ENCODE results near the gene NELFE.
"Not testable (repeated sequence)": the region's sequence is repeated elsewhere in the genome, so short reads cannot be mapped to it uniquely, and the experiment has no call there.

NELFE gene, protein sequence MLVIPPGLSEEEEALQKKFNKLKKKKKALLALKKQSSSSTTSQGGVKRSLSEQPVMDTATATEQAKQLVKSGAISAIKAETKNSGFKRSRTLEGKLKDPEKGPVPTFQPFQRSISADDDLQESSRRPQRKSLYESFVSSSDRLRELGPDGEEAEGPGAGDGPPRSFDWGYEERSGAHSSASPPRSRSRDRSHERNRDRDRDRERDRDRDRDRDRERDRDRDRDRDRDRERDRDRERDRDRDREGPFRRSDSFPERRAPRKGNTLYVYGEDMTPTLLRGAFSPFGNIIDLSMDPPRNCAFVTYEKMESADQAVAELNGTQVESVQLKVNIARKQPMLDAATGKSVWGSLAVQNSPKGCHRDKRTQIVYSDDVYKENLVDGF

DNA sequence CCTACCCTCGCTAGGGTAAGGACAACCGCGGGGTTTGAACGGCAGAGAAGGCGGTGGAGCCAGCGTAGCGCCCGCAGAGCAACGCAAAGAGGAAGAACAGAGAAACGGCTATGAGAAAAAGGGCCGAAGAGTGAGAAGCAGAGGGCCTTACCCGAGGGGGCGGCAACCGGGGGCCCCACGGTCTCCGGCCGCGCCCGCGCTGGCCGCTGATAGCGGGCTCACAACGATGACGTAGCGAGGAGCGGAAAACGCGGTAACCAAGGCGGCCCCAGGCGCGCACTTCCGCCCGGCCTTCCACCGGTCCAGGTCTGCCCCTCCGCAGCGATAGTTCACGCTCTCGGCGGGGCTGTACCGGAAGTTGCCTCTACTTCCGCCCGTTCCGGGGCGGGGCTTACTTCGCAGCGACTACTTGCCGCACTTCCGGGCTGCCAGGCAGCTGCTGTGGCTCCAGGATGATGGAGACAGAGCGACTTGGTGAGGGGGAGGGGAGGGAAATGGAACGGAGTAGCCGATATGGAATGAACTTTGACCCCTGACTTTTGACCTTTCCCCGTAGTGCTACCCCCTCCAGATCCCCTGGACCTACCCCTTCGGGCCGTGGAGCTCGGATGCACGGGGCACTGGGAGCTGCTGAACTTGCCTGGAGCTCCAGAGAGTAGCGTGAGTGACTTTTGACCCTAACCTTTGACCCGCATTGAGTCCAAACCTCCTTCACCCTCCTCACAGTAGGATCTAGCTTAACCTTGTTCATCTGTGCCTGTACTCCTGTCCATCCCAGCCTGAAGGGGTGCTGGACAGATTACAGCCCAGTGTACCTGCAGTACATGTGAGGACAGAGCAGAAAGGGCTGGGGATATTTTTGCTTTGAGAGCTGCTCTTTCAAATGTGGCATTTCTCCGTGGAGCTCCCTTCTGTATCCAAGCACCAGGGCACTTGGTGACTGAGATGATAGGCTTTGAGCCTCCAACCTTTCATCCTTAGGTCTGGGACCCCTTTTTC lies at the start of gene NELFE, which contains the start of gene SKIC2:
TSS of gene NELFE (minus strand) at position 231 of the 999 bp plus-strand sequence. CDS start 525 bp downstream, outside the sequence.
TSS of gene SKIC2 (plus strand) at position 435 of the 999 bp plus-strand sequence. CDS start at position 453, 18 bp downstream.
- peak; percentile 96 for DNase-seq (ENCODE audit: low read depth, low spot score)

DNA sequence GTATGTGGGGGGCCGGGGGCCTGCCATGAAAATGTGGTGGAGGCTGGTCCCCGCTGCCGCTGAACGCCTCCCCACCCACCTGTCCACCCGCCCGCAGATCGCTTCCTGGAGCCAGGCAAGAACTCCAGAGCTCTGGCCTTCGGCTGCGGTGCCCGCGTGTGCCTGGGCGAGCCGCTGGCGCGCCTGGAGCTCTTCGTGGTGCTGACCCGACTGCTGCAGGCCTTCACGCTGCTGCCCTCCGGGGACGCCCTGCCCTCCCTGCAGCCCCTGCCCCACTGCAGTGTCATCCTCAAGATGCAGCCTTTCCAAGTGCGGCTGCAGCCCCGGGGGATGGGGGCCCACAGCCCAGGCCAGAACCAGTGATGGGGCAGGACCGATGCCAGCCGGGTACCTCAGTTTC lies 49.3 kb upstream of the NELFE start:
- DNase-seq (ENCODE audit: low read depth, low spot score) = not testable (repeated sequence)

DNA sequence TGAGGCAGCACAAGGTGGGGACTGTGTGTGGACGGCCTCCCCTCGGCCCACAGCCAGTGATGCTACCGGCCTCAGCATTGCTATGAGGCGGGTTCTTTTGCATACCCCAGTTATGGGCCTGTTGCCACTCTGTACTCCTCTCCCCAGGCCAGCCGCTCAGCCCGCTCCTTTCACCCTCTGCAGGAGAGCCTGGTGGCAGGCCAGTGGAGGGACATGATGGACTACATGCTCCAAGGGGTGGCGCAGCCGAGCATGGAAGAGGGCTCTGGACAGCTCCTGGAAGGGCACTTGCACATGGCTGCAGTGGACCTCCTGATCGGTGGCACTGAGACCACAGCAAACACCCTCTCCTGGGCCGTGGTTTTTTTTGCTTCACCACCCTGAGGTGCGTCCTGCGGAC lies 48.3 kb upstream of the NELFE start:
- not testable (repeated sequence) for DNase-seq (ENCODE audit: low read depth, low spot score)

DNA sequence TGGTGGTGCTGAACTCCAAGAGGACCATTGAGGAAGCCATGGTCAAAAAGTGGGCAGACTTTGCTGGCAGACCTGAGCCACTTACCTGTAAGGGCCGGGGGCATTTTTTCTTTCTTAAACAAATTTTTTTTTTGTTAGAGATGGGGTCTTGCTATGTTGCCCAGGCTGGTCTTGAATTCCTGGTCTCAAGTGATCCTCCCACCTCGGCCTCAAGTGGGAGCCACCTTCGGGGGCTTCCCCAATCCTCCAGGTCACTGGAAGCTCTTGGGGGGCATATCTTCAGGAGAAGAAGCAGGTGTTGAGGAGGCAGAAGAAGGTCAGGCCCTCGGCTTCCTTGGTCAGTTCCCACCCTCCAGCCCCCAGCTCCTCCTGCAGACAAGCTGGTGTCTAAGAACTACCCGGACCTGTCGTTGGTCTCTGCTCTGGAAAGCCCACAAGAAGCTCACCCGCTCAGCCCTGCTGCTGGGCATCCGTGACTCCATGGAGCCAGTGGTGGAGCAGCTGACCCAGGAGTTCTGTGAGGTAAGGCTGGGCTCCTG lies 47.3 kb upstream of the NELFE start:
- DNase-seq (ENCODE audit: low read depth, low spot score) = not testable (repeated sequence)

DNA sequence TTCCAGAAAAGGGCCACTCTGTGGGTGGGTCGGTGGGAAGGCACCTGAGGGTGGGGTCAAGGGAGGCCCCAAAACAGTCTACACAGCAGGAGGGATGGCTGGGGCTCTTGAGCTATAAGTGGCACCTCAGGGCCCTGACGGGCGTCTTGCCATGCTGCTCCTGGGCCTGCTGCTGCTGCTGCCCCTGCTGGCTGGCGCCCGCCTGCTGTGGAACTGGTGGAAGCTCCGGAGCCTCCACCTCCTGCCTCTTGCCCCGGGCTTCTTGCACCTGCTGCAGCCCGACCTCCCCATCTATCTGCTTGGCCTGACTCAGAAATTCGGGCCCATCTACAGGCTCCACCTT lies 46.7 kb upstream of the NELFE start:
- DNase-seq (ENCODE audit: low read depth, low spot score) = not testable (repeated sequence)

DNA sequence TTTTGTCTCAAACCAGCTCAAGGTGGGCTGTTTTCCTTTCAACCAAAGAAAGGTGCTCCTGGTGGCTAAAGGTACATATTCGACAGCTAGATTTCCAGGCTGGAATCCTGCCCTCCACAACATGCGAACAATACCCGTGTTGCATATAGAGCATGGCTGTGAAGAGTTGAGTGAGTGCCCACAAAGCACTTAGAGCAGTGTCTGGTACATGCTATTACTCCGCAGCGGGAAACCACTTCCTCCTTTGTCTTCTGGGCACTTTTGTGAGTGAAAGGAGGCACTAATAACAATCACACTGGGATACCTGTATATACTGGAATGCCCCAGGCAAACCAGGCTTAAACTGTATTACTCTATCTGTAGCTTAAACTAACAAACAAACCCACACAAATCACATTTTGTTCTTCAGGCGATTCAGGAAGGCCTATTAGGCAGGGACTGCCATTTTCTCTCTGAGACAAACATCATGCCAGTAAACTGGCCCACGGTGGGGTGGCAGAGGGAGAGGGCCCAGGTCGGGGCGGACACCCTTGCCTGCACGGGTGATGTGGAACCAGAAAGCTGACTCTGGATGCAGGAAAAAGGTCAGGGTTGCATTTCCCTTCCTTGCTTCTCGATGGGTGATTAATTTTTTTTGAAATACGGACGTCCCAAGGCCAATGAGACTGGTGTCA lies 46.2 kb upstream of the NELFE start:
- not testable (repeated sequence) for DNase-seq (ENCODE audit: low read depth, low spot score)

DNA sequence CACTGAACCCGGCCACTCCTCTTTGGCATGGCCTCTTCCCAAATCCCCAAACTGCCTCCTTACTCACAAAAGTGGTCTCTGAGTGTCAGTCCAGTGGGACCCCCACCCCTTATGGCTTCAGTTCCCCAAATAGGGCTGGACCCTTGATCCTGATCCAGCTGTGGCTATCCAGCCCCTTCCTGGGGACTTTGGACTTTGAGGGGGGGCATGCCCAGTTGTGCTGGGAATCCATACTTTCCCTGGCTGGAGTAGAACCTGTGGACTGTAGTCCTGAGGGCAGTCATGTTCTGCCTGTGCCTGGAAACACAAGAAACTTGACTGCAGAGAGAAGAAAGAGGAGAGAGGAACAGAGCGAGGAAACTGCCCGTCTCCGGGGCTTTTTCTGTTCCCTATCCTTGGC lies 45.6 kb upstream of the NELFE start:
- DNase-seq (ENCODE audit: low read depth, low spot score) = not testable (repeated sequence)

DNA sequence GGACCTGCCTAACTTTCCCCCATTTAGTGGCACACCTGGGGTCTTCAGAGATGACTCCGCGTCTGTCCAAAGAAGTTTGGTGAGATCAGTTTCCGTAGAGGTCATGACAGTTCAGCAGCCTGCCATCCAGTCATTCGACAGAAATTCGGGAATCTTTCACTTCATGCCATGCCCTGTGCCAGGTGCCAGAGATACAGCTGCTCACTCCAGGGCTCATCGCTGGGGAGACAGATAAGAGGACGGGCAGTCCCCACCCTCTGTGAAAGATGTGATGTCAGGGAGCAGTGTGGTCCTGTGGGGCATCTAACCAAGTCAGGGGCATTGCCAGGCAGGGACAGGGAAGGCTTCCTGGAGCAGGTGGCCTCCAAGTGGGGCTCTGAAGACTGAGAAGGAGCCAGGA lies 44.5 kb upstream of the NELFE start:
- DNase-seq (ENCODE audit: low read depth, low spot score) = not testable (repeated sequence)

DNA sequence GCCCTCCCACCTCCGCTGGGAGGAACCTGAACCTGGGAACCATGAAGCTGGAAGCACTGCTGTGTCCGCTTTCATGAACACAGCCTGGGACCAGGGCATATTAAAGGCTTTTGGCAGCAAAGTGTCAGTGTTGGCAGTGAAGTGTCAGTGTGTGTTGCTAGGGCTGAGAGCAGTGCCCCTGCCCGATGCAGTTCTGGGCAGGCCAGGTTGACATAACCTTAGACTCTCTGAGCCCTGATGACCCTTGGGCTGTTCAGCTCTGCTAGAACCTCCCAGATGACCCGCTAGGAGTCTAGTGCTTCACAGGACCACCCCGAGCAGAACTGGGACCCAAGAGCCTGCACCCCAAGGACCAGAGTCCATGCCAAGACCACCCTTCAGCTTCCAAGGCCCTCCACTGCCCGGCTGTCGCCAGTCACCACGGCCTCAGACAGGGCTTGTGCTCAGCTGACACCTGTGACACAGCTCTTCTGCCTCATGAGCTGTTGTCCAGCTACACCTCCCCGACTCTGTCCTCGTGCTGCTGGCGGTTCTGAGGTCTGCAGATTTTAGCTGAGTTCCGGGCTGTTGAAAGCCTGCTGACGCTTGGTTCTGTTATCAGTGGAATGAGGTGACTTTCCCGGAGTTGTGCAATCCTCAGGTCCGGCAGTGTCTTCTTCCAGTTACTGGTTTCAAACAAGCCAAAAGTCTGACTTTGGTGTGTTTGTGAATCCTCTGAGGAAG lies 43.9 kb upstream of the NELFE start:
- not testable (repeated sequence) for DNase-seq (ENCODE audit: low read depth, low spot score)

DNA sequence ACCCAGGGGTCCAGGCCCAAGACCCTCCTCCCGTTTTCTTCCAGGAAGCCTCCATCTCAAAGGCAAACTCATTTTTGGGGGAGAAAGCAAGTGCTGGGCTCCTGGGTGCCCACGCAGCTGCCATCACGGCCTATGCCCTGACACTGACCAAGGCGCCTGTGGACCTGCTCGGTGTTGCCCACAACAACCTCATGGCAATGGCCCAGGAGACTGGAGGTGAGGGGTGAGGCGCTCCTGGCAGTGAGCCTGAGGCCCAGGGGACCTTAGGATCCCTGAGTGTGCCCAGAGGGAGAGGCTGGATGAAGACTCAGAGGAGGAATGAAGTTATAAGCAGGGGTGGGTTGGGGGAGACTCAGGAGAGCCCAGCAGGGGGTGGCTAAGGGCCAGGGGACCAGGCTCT lies 37.6 kb upstream of the NELFE start:
- DNase-seq (ENCODE audit: low read depth, low spot score) = not testable (repeated sequence)

DNA sequence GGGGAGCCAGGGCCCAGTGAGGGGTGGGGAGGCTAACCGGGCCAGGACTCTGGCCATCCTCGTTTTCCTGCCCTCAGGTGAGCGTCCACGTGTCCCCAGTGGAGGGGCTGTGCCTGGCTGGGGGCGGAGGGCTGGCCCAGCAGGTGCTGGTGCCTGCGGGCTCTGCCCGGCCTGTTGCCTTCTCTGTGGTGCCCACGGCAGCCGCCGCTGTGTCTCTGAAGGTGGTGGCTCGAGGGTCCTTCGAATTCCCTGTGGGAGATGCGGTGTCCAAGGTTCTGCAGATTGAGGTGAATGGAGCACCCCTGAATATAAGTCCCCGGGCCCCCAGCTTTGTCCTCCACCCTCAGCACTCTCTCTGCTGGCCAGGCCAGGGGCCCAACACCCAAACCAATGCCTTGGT lies 35.6 kb upstream of the NELFE start:
- DNase-seq (ENCODE audit: low read depth, low spot score) = not testable (repeated sequence)

DNA sequence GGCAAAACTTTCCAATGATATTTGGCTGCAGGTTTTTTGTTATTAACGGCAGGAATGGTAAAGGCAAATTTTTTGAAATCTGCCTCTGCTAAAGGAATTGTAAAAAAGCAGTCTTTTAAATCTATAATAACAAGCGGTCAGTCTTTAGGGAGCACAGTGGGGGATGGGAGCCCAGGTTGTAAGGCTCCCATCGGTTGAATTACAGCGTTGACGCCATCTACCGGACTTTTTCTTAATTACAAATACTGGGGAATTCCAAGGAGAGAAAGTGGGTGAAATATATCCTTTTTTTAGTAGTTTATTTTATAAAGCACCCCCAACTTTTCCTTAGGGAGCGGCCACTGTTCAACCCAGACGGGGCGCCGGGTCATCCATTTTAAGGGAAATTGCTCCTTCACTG lies 30.6 kb upstream of the NELFE start:
- DNase-seq (ENCODE audit: low read depth, low spot score) = not testable (repeated sequence)

DNA sequence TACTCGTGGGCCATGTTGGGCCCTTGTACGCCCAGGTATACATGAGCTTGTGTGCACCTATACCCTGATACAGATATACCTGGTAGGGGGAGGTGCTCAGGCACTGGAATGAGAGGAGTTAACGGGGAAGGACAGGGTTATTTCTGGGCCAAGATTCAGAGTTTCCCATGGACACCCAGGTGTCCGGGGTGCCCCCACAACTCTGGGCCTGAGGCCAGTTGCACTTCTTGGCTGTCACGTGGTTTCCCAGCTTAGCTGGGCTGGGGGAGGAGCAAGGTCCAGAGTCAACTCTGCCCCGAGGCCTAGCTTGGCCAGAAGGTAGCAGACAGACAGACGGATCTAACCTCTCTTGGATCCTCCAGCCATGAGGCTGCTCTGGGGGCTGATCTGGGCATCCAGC lies 23.0 kb upstream of the NELFE start, which contains the start of gene C4A:
TSS of gene C4A (plus strand) at position 314 of the 400 bp plus-strand sequence. CDS start at position 365, 51 bp downstream.
- not testable (repeated sequence) for DNase-seq (ENCODE audit: low read depth, low spot score)

DNA sequence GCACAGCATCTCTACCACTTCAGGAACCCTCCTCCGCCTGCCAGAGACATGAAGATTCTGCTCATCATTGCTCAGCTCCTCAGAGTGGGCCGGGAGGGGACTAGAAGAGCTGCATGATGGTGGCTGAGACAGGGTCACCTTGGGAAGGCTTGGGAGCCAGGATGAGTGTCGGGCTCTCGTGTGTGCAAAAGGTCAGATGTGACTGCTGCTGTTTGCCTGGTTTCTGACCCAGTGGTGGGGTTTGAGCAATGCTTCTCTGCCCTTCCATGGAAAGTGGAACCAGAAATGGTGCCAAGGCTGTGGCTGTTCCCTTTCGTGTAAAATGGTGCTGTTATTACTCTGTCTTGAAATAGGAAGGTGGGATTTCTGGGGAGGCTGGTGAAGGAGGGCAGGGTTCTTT lies 22.2 kb upstream of the NELFE start:
- not testable (repeated sequence) for DNase-seq (ENCODE audit: low read depth, low spot score)

DNA sequence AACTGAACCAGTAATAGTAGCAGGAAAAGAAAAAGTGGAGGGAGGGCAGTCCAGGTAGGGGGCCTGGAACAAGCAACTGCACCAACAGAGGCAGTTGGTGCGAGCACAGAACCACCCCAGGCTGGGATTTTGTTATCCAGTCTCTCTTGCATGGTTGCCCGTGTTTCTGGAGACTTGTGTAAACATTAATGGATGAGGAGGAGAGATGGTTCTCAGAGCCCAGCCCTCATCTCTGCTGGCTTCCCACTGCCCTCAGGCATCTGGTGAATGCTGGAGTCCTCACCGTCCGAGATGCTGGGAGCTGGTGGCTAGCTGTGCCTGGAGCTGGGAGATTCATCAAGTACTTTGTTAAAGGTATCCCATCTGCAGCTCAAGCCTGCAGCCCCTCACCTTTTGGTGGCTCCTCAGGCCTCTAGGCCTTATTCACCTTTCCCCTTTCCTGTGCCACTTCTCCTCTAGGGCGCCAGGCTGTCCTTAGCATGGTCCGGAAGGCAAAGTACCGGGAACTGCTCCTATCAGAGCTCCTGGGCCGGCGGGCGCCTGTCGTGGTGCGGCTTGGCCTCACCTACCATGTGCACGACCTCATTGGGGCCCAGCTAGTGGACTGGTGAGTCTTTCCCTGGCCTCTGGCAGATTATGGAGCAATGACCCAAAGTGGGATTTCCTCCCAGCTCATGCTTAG lies 21.6 kb upstream of the NELFE start:
- DNase-seq (ENCODE audit: low read depth, low spot score) = not testable (repeated sequence)

DNA sequence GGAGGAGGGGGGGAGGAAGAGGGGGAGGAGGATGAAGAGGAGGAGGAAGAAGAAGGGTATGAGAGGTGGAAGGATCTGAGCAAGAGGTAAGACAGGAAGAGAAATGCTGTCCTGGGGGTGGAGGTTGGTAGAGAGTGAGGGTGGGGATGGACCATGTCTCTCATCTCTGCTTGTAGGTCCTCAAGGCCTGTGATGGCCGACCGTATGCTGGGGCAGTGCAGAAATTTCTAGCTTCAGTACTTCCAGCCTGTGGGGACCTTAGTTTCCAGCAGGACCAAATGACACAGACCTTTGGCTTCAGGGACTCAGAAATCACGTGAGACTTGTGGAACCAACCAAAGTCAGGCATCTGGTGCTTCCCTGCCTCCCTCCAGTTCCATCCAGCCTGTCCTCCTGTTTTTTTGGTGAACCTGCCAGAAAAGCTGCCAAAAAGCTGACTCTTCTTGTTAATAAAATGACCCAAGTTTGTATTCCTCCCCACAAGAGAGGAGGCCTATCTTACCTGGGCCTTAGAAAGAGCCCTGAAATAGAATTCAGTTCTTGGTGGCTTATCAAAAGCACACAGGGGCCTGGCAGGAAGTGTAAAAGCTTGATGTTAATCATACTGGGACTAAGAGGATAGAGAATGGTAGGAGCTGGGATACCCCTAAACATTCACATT lies 20.6 kb upstream of the NELFE start:
- no peak for DNase-seq (ENCODE audit: low read depth, low spot score)

DNA sequence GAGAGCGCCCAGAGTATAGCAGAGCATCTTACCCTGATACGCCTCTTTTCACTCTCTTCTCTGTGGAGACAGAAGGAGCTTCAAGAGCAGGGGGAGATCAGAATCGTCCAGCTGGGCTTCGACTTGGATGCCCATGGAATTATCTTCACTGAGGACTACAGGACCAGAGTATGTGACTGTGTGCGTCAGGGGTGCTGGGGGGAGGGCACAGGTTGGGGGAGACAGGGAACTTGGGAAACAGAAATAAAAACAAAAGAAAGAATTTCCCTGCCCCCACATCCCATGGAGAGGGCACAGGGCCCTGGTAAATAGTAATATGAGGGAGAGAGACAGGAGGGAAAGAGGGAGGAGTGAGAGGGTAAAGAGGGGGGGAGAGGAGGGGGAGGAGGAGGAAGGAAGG lies 20.1 kb upstream of the NELFE start:
- DNase-seq (ENCODE audit: low read depth, low spot score) = no peak

DNA sequence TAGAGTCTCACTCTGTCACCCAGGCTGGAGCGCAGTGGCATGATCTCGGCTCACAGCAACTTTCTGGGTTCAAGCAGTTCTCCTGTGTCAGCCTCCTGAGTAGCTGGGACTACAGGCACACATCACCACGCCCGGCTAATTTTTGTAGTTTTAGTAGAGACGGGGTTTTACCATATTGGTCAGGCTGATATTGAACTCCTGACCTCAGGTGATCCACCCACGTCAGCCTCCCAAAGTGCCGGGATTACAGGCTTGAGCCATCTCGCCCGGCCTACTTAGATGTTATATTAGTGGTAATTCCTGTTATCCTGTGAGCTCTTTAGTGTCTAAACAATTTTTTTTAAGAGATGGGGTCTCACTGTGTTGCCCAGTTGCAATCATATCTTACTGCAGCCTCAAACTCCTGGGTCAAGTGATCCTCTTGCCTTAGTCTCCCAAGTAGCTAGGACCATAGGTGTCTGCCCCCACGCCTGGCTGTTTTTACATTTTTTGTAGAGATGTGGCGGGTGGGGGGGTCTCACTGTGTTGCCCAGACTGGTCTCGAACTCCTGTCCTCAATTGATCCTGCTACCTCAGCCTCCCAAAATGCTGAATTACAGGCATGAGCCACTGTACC lies 19.2 kb upstream of the NELFE start:
- DNase-seq (ENCODE audit: low read depth, low spot score) = no peak

DNA sequence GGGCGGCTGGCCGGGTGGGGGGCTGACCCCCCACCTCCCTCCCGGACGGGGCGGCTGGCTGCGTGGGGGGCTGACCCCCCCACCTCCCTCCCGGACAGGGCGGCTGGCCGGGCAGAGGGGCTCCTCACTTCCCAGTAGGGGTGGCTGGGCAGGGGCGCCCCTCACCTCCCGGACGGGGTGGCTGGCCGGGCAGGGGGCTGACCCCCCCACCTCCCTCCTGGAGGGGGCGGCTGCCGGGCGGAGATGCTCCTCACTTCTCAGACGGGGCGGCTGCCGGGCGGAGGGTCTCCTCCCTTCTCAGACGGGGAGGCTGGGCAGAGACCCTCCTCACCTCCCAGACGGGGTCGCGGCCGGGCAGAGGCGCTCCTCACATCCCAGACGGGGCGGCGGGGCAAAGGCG lies 17.3 kb upstream of the NELFE start:
- DNase-seq (ENCODE audit: low read depth, low spot score) = not testable (repeated sequence)

Measured in brain pericyte (primary cell).